Coronary artery (tissue), 2 donors: ENCODE results near the gene TWNK.

Experiments
- DNase-seq: peaks from one replicate; pipeline ENCODE4 v3.0.0-alpha.2; 2017; ENCODE audit warnings: low spot score
- H3K27ac ChIP-seq, 2 donors: fragments of 200-600 bp; sonication (generic); one replicate each; pipeline ENCODE4 v1.5.1; 2016 to 2019
- H3K4me3 ChIP-seq: fragments of 200-600 bp; sonication (generic); 2 replicates; pipeline ENCODE4 v1.5.1; 2016; ENCODE audit warnings: mild to moderate bottlenecking, moderate library complexity
- CTCF ChIP-seq: fragments of 200-600 bp; sonication (generic); IDR thresholded peaks from one replicate; pipeline ENCODE4 v1.5.1; 2019; ENCODE audit warnings: antibody characterized with exemption

Gene TWNK

DNA sequence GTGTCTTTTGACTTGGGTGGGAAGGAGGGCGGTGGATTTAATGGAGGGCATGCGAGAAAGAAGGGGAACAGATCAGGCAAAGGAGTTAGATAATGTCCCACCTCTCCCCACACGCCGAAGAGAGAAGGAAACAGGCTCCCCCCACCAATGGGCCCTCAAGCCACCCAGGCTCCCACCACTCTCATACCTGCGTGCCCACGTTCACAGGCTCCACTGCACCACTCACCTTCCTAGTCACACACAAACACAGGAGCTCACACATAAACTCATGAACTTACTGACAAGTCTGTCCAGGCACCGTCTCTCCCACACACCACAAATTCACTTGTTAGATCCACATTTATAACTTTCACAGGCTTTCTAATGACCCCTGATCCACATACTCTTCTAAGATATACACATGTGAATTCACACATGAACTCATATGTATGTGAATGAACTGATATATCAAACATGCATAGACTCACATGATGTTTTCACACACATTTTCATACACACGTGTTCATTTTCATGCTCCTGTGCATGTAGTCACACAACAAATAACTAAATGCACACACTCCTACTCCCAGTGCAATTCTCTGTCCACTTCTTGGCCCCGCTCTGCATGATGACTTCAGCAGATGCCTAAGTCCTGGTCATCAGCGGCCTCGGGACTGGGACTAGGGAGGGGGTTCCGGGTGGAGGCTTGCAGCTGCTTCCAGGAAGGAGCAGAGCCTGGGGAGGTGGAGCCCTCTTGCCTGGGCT lies 13.7 kb downstream of the TWNK start:
- no peak for TF ChIP-seq CTCF
- Histone ChIP-seq H3K27ac (peak overlapping the region; percentile 99 to 100), H3K4me3 (peak overlapping the region; percentile 85)
- peak; percentile 95 for DNase-seq

GRCh38 chr10:101001659-101002035 lies 14.3 kb downstream of the TWNK start:
- H3K27ac ChIP-seq, result peak overlapping the region; percentile 99 to 100
- no peak for DNase-seq
- peak overlapping the region; percentile 85 for H3K4me3 ChIP-seq
- TF ChIP-seq CTCF, result no peak

DNA sequence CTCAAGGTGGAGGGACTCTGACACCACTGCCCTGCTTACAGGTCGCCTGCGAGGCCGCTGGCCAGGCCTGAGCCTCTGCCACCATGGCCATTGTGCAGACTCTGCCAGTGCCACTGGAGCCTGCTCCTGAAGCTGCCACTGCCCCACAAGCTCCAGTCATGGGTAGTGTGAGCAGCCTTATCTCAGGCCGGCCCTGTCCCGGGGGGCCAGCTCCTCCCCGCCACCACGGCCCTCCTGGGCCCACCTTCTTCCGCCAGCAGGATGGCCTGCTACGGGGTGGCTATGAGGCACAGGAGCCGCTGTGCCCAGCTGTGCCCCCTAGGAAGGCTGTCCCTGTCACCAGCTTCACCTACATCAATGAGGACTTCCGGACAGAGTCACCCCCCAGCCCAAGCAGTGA lies 15.1 kb downstream of the TWNK start:
- Histone ChIP-seq H3K27ac (peak overlapping the region; percentile 99 to 100), H3K4me3 (peak overlapping the region; percentile 85)
- no peak for DNase-seq
- TF ChIP-seq CTCF, result no peak

DNA sequence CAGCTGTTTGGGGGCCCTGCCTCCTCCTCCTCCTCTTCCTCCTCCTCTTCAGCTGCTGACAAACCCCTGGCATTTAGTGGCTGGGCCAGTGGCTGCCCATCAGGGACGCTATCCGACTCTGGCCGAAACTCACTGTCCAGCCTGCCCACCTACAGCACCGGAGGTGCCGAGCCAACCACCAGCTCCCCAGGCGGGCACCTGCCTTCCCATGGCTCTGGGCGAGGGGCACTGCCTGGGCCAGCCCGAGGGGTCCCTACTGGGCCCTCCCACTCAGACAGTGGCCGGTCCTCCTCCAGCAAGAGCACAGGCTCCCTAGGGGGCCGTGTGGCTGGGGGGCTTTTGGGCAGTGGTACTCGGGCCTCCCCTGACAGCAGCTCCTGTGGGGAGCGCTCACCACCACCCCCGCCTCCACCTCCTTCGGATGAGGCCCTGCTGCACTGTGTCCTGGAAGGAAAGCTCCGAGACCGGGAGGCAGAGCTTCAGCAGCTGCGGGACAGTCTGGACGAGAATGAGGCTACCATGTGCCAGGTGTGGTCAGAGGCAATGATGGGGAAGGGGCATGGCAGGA lies 16.4 kb downstream of the TWNK start:
- Histone ChIP-seq H3K4me3 (no peak overlapping the region), H3K27ac (peak overlapping the region in 1 of 2 donors; percentile 5)
- no peak for DNase-seq
- TF ChIP-seq CTCF, result no peak

GRCh38 chr10:101005361-101005760 lies 18.0 kb downstream of the TWNK start:
- no peak for TF ChIP-seq CTCF
- Histone ChIP-seq H3K4me3 (no peak overlapping the region), H3K27ac (no peak overlapping the region)
- DNase-seq, result no peak

- no peak overlapping the region for H3K4me3 ChIP-seq
- no peak for TF ChIP-seq CTCF
- DNase-seq, result no peak
- H3K27ac ChIP-seq, result peak overlapping the region in 1 of 2 donors; percentile 43
These were observed 18.7 kb downstream of the TWNK start for GRCh38 chr10:101005869-101006567.
